Omental fat pad (tissue), 4 donors: ENCODE measurements around the gene APOBEC2. TPM values are rescaled to one million over a fixed set of nuclear protein-coding genes. Genes with fewer than 3 reads are reported as not detected.

ENCODE experiments used
- ATAC-seq: fragments of 150-250 bp; one replicate; pipeline ENCODE4 v1.9.1; 2016; ENCODE audit warnings: mild to moderate bottlenecking, moderate library complexity; ENCODE audit not compliant: low FRiP score
- DNase-seq: peaks from one replicate; pipeline ENCODE4 v3.0.0-alpha.2; 2019; ENCODE audit warnings: low spot score
- total RNA-seq, 4 donors: library from RNA; depleted of rRNA; stranded (reverse); fragments of >200 nt; gene quantifications; one replicate each; pipeline ENCODE4 v1.1.0, GENCODE V29; 2016
- TF ChIP-seq, protein P1 (sequence below), 3 donors: fragments of 450-650 bp; IDR thresholded peaks; one replicate each; pipeline ENCODE4 v1.5.1; 2016 to 2017; ENCODE audit warnings: antibody characterized with exemption in 3 of 3, mild to moderate bottlenecking in 3 of 3, moderate library complexity in 2 of 3

The APOBEC2 gene
- total RNA-seq, 4 donors from 2014 or later, result not detected

DNA sequence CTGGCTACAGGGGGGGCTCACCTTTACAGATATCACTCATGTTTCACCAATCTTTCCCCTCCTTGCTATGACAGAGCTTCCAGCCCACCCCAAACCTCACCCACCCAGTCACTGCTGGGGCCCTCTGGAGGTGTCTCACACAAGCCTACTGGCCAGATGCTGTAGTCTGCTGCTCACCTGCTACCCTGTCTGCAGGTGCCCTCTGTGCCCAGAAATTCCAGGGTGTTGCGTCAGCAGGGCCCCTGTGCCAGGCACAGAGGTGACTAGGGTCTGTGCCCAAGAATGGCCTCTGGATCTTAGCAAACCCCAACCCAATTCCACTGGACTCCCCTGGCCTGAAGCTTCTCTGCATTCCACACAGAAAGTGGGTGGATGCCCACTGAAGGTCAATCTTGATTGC lies 35.3 kb upstream of the APOBEC2 start:
- TF ChIP-seq, protein P1, sequence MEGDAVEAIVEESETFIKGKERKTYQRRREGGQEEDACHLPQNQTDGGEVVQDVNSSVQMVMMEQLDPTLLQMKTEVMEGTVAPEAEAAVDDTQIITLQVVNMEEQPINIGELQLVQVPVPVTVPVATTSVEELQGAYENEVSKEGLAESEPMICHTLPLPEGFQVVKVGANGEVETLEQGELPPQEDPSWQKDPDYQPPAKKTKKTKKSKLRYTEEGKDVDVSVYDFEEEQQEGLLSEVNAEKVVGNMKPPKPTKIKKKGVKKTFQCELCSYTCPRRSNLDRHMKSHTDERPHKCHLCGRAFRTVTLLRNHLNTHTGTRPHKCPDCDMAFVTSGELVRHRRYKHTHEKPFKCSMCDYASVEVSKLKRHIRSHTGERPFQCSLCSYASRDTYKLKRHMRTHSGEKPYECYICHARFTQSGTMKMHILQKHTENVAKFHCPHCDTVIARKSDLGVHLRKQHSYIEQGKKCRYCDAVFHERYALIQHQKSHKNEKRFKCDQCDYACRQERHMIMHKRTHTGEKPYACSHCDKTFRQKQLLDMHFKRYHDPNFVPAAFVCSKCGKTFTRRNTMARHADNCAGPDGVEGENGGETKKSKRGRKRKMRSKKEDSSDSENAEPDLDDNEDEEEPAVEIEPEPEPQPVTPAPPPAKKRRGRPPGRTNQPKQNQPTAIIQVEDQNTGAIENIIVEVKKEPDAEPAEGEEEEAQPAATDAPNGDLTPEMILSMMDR (IDR thresholded peaks at IDR 0.05), result no peak
- no peak for ATAC-seq
- no peak for DNase-seq

- no peak for DNase-seq
- ATAC-seq, result no peak
- TF ChIP-seq, protein P1 (IDR thresholded peaks at IDR 0.05), result no peak
Observed at GRCh38 chr6:41021832-41022231, 31.2 kb upstream of the APOBEC2 start.

DNA sequence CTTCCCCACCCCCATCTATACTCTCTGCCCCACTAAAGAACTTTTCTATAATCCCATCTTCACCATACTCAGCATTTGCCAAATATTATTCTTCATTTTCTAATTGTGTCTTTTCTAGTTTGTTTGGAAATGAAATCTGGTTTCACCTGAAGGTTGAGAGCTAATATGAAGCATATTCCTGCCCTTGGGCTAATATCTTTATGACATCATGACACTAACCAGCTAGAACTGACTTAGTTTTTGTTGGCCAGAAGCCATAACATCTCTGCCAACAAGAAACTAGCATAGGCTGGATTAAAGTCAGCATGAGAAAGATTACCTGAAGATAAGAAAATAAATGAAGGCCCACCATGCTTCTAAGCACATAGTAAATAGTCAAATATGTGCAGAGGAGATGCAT lies 30.7 kb upstream of the APOBEC2 start:
- TF ChIP-seq, protein P1 (IDR thresholded peaks at IDR 0.05), result no peak
- ATAC-seq (no peak), DNase-seq (no peak)

GRCh38 chr6:41023114-41023513 lies 29.9 kb upstream of the APOBEC2 start:
- TF ChIP-seq, protein P1 (IDR thresholded peaks at IDR 0.05), result no peak
- DNase-seq (no peak), ATAC-seq (no peak)

DNA sequence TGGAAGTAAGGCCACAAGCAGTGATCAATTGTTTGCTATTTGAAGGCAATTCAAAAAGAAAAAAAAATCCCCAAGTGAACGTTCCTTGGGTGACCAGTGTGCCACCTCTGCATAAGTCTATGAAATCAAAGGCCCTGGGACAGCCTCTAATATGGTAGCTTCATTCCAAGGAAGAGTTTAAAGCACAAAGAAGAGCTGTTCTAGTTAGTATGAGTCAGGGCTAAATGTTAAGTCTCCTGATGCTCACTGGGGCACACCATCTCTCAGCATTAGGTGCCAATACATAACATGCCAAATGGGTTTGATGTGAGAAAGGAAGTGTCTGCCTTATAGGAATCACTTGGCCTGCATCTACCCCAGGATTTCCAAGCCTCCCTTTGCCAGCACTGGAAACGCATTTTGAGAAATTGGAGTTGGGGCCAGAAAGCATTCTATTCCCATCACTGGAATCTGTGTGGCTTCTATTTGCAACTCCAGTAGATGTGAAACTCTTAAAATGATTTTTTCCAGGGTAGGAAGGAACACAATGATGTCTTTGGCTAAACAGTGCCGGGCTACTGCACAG lies 27.0 kb upstream of the APOBEC2 start:
- no peak for ATAC-seq
- TF ChIP-seq, protein P1 (IDR thresholded peaks at IDR 0.05), result no peak
- no peak for DNase-seq

- DNase-seq, result no peak
- TF ChIP-seq, protein P1 (IDR thresholded peaks at IDR 0.05), result no peak
- no peak for ATAC-seq
Observed at GRCh38 chr6:41027241-41027640, 25.8 kb upstream of the APOBEC2 start.

DNA sequence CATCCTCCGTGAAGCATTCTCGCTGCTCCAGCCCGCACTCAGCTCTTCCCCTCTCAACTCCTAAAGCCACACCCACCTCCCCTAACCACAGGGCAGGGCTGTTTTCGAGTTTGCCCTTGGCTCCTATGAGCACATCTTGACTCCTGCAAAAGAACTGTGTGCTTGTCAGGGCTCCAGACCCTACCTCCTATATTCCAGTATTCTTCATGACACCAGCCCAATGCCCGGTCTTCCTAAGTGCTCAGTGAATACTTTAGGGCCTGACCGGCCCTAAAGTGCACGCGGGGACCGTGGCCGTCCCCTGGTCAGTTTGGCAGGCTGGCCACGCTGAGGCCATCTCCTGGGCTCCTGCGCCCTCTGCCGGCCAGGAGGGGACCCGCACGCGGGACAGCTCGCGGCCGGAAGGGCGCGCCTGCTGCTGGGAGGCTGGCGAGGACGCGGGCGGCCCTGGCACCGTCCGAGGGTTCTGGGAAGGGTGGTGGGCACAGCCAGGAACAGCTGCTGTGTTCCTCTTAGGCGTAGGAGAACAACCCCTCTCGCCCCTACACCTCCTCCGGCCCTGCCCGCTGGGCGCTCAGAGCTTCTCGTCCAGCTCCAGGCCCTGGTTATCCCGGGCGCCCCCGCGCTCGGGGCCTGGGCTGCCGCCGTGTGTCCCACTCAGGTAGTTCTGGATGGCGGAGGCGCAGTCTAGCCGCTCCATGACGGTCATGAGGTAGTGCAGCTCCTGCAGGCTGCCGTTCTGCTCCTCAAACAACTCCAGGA lies 25.0 kb upstream of the APOBEC2 start:
- ATAC-seq (peak; percentile 98), DNase-seq (peak; percentile 87)
- TF ChIP-seq, protein P1 (IDR thresholded peaks at IDR 0.05), result peak in 2 of 3 donors; percentile 87 to 98
